Measurements from ENCODE around the gene MYRIP.

DNA sequence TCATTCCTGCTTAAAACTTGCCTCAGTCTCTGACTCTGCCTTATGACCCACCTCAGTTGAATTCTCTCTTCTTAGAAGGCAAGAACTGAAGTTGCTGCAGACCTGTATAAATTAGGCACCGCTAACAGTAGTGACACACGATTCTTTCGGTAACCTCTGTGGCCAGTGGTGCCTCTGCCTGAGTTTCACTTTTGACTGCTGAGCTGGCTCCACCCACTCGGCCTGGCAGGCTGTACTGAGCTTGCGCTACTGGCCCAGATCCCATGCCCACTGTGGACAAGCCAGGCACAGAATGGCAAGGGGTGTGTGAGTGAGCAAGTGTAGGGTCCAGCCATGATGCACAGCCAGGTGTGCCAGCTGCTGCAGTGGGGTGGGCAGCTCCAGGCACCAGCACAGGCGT lies 481.0 kb downstream of the MYRIP start:
- TF ChIP-seq, protein P1, sequence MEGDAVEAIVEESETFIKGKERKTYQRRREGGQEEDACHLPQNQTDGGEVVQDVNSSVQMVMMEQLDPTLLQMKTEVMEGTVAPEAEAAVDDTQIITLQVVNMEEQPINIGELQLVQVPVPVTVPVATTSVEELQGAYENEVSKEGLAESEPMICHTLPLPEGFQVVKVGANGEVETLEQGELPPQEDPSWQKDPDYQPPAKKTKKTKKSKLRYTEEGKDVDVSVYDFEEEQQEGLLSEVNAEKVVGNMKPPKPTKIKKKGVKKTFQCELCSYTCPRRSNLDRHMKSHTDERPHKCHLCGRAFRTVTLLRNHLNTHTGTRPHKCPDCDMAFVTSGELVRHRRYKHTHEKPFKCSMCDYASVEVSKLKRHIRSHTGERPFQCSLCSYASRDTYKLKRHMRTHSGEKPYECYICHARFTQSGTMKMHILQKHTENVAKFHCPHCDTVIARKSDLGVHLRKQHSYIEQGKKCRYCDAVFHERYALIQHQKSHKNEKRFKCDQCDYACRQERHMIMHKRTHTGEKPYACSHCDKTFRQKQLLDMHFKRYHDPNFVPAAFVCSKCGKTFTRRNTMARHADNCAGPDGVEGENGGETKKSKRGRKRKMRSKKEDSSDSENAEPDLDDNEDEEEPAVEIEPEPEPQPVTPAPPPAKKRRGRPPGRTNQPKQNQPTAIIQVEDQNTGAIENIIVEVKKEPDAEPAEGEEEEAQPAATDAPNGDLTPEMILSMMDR (conservative IDR thresholded peaks at IDR 0.05 in 1 of 2, IDR thresholded peaks at IDR 0.05 in 1 of 2; ENCODE audit: extremely low read depth in 1 of 2, insufficient read depth in 1 of 2, low read depth in 1 of 2, low read length in 2 of 2), result no peak
- TF ChIP-seq EZH2 (IDR thresholded peaks at IDR 0.05; ENCODE audit: borderline replicate concordance, low read length), result no peak
